GM06990 (cell line): ENCODE measurements around the gene TCF12.

Experiments
- DNase-seq: peaks from one replicate; pipeline ENCODE4 v3.0.0-alpha.2; 2011; ENCODE audit not compliant: insufficient read length; ENCODE audit errors: extremely low read depth
- H3K27me3 ChIP-seq: replicated peaks from 2 replicates; pipeline ENCODE4 v1.6.0; 2011; ENCODE audit warnings: low read length; ENCODE audit not compliant: control insufficient read depth, insufficient read depth
- H3K36me3 ChIP-seq: 2 replicates; pipeline ENCODE4 v1.5.1; 2011; ENCODE audit warnings: low read length; ENCODE audit not compliant: control insufficient read depth, insufficient read depth
- H3K4me3 ChIP-seq: replicated peaks from 2 replicates; pipeline ENCODE4 v1.5.1; 2011; ENCODE audit warnings: low read depth, mild to moderate bottlenecking, control low read depth, low read length
- TF ChIP-seq, protein P1 (sequence below): IDR thresholded peaks from 2 replicates; pipeline ENCODE4 v1.5.1; 2011; ENCODE audit warnings: low read length, control low read depth, mild to moderate bottlenecking, inconsistent platforms; ENCODE audit not compliant: insufficient read depth, poor library complexity, severe bottlenecking

TCF12 gene

DNA sequence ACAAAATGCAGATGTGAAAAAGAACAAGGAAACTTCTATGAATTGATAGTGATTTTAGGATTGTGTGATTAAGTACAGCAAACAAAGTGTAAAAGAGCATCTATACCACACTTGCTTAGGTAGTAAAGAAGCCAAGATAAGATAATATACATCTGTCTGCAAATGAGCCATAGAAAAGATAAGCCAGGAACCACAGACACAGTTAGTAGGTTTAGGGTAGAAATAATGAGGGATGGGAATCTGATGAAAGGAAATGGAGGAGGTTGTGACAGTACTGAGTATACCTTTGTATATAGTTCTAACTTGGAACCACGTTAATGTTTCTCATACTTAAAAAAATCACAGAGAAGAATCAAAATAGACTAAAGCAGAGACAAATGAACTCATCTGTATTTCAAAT lies 54.0 kb downstream of the TCF12 start:
- Histone ChIP-seq H3K36me3 (no peaks in the 10 kb centered on the region), H3K27me3 (no peaks in the 10 kb centered on the region), H3K4me3 (no peak overlapping the region)
- DNase-seq, result no peak
- TF ChIP-seq, protein P1, sequence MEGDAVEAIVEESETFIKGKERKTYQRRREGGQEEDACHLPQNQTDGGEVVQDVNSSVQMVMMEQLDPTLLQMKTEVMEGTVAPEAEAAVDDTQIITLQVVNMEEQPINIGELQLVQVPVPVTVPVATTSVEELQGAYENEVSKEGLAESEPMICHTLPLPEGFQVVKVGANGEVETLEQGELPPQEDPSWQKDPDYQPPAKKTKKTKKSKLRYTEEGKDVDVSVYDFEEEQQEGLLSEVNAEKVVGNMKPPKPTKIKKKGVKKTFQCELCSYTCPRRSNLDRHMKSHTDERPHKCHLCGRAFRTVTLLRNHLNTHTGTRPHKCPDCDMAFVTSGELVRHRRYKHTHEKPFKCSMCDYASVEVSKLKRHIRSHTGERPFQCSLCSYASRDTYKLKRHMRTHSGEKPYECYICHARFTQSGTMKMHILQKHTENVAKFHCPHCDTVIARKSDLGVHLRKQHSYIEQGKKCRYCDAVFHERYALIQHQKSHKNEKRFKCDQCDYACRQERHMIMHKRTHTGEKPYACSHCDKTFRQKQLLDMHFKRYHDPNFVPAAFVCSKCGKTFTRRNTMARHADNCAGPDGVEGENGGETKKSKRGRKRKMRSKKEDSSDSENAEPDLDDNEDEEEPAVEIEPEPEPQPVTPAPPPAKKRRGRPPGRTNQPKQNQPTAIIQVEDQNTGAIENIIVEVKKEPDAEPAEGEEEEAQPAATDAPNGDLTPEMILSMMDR, result no peak

DNA sequence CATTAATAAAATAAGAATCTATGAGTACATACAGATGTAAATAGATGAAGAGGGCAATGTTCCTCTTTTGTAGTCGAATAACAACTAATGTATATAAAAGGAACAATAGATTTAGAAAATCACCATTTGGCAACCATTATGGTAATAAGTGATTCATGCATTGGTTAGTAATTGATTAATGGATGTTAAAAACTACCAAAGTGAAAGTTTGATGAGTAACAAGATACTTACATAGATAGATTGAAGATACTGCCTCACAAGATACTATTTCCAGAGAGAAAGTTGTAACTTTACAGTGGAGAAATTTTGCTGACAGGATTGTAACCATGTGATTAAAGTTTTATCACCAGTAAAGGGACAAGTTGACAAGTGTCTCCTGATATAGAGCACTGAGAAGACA lies 55.0 kb downstream of the TCF12 start:
- no peak for DNase-seq
- TF ChIP-seq, protein P1, result no peak
- H3K4me3 ChIP-seq, result no peak overlapping the region
- no peaks in the 10 kb centered on the region for H3K36me3 ChIP-seq
- no peaks in the 10 kb centered on the region for H3K27me3 ChIP-seq

DNA sequence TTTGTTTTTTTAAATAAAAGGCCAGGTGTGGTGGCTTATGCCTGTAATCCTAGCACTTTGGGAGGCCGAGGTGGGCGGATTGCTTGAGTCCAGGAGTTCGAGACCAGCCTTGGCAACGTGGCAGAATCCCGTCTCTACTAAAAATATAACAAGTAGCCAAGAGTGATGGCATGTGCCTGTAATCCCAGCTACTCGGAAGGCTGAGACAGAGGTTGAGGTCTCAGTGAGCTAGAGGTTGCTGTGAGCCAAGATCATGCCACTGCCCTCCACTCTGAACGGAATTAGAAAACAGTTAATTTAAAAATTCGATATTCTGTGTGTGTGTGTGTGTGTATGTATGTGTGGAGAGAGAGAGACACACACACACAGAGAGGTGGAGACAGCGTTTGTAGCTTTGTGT lies 58.8 kb downstream of the TCF12 start:
- H3K36me3 ChIP-seq, result no peaks in the 10 kb centered on the region
- TF ChIP-seq, protein P1, result no peak
- no peaks in the 10 kb centered on the region for H3K27me3 ChIP-seq
- no peak overlapping the region for H3K4me3 ChIP-seq
- DNase-seq, result no peak

DNA sequence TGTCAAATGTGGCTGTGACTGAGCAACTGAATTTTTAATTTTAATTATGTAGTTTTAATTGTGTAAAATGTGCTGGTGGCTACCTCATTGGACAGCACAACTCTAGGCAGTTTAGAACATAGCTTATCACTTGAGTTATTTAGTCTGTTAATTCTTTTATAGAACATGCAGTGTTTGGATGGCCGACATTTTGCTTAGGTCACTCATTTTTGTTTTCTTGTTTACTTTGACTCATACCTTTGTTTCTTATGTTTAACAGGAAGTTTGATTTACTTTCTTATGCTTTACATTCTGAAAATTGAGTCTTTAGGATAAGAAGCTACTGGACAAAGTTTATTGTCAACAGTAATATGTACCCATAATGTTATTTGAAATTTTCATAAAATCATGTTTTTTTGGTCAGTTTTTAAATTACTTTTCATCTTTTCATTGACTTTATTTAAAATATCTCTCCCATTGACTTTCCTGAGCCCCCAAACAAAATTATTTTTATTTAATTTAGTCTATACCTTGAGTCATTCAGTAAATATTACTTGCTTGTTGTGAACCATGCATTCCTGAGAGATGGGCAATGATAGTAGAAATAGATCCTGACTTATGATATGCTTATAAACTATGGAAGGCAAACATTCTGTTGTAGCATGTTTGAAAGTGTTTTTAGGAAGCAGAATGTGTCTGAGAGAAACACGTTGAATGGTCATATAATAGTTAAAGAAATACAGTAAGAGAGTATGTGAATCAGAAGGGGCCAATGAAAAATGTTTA lies 60.6 kb downstream of the TCF12 start:
- no peak overlapping the region for H3K4me3 ChIP-seq
- H3K27me3 ChIP-seq, result no peaks in the 10 kb centered on the region
- TF ChIP-seq, protein P1, result no peak
- DNase-seq, result no peak
- no peaks in the 10 kb centered on the region for H3K36me3 ChIP-seq

DNA sequence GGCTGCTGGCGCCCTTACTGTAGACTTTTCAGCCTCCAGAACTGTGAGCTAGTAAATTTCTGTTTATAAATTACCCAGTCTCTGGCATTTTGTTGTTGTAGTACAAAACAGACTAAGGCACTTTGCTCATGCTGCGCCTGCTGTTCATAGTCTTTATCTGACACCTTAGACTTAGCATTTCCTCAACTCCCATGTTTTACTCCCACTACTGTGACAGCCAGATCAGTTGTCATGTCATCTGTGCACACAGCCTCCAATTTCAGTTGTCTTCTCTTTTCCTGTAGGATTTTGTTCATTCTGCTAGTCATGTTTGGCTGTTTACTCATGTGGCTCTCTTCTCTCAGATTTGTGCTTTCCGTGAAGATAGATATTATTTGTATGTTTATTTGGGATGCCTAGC lies 62.0 kb downstream of the TCF12 start:
- no peaks in the 10 kb centered on the region for H3K36me3 ChIP-seq

More for the DNA sequence above, 62.0 kb downstream of the TCF12 start:
- no peak for DNase-seq
- TF ChIP-seq, protein P1, result no peak
- Histone ChIP-seq H3K4me3 (no peak overlapping the region), H3K27me3 (no peaks in the 10 kb centered on the region)
